GM18526 (cell line): ENCODE data around the gene NSDHL.

Experiments used
- POLR2A ChIP-seq: IDR thresholded peaks from 3 replicates; pipeline ENCODE4 v1.6.1; 2011; ENCODE audit not compliant: insufficient read length; ENCODE audit errors: extremely low read depth

Gene NSDHL

GRCh38 chrX:152915541-152916241 is 84.8 kb downstream of the NSDHL start:
- TF ChIP-seq POLR2A, result no peak

GRCh38 chrX:152917656-152918579 is 87.1 kb downstream of the NSDHL start:
- no peak for TF ChIP-seq POLR2A

GRCh38 chrX:152918707-152919106 is 87.8 kb downstream of the NSDHL start:
- no peak for TF ChIP-seq POLR2A
